Muscle of arm (tissue), 12 donors: ENCODE results near the gene SFXN1. TPM values are rescaled to one million over a fixed set of nuclear protein-coding genes. Genes with fewer than 3 reads are reported as not detected.

Source experiments
- DNase-seq: peaks from one replicate; pipeline ENCODE4 v3.0.0-alpha.2; 2013
- polyA plus RNA-seq, 12 donors: library from polyadenylated mRNA; unstranded; fragments of 120-200 nt; gene quantifications; one replicate each; pipeline ENCODE4 v1.2.1, GENCODE V29; 2013; ENCODE audit not compliant: insufficient read length in 12 of 12

The SFXN1 gene
- polyA plus RNA-seq, 12 donors: 18.0 to 33.7 (median 21.4) TPM; not detected in 1

DNA sequence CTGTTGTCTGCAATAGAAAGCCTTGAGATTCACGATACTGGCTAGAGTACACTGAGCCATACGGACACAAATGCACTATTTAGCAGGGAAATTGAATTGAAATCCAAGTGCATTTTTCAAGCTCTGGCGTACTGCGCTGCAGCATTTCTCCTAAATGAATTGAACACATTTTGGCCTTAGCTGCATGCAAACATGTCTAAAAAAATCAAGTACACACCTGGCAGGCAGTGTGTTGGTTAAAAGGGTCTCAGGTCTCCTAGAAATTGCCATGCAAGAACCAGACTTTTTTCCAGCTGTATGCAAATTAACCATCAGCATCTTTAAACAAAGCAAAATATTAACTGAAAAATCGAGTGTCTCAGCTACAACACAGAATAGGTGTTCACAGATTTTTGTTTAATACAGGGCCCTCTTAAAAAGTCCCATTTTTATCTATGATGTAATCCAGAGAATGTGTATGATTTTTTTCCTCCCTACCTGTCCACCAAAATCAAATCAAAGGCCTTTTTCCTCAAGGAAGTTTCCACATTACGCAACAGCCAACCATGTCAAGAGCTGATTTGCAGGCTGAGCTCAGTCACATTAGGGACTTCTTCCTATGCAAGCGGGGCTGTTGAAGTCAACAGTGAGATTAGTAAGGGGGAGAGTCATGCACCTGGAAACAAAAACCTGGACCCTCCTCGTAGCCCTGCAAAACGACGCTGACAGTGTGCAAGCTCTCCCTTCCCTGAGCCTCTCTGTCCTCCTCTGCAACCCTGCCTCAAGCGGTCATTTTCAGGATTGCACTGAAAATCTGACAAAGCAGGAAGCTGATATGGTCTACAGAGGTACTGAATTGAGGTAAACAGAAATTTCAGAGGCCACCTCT lies 14.1 kb upstream of the SFXN1 start:
- no peak for DNase-seq

DNA sequence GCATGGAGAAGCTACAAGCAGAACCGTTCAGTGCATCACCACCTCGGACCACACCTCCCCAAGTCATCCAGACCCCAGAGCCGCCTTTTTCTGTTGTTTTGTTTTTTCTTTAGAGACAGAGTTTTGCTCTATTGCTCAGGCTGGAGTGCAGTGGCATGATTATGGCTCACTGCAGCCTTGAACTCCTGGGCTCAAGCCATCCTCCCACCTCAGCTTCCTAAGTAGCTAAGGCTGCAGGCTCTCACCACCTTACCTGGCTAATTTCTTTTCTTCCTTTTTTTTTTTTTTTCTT lies 13.5 kb upstream of the SFXN1 start:
- DNase-seq: no peak

DNA sequence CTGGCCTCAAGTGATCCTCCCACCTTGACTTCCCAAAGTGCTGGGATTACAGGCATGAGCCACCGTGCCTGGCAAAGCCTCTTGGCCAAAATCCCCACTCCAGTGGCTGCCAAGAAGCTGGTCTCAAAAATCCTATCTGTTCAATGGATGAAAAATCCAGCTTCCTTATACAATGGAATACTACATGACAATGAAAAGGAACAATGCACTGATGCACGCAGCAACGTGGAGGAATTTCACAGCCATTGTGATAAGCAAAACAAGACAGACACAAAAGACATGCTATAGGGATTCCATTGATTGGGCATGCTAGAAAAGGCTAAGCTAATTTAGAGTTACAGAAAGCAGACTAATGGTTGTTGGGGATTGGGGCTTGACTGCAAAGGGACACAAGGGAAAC lies 13.1 kb upstream of the SFXN1 start:
- DNase-seq: no peak

DNA sequence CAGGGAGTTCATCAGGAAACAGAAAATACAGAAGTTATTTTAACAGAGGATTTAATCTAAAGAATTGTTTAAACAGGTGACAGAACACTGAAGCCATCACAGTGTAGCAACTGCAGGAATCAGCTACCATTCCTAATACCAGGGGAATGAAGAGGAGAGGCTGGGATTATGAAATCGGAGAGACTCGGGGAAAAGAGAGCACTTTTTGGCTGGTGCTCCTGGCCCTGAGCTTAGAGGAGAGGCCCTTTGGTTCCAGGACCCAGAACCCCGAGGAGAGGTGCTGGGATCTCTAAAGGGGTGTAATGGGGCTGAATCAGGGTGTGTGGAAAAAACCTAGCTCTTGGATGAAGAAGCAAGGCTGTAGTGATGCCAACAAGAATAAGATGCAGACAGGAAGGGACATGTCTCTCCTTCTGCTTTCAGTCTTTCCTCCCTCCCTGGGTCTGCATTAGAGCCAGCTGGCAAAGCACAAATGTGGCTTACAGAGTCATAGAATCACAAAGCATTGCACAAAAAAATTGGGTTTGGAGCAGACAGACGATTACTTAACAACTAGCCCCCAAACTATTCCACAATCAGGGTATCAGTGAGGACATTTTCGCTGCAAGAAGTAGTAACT lies 11.6 kb upstream of the SFXN1 start:
- DNase-seq: peak; percentile 60

DNA sequence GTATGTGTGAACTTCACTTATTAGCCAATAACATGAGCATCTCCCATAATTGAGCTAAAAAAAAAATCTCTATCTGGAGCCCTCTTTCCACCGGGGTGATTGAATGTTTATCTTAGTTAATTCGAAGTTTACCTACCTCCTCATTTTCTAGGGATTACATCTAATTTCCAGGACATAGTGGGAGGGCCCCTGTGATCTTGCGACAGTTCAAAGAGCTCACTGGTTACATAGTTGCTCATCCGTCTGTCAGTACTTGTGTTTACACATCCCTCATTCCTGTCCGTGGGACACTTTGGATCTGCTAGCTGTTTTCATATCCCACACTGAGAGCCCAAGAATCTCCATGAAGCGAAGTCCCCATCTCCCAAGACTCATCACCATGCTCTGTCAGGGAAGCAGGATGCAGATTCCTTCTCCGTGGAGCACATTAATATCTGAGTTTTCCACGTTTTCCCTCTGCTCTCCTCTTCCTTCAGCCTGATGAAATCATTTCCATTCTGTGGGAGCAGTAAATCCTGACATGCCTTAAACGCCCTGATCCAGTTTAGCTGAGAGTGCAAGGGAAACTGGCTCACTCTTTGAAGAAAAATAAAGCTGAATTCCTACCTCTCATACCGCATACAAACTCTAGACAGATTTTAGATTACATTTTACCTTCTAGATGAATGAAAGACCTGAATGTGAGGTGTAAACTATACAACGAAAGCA lies 10.2 kb upstream of the SFXN1 start:
- DNase-seq: no peak

DNA sequence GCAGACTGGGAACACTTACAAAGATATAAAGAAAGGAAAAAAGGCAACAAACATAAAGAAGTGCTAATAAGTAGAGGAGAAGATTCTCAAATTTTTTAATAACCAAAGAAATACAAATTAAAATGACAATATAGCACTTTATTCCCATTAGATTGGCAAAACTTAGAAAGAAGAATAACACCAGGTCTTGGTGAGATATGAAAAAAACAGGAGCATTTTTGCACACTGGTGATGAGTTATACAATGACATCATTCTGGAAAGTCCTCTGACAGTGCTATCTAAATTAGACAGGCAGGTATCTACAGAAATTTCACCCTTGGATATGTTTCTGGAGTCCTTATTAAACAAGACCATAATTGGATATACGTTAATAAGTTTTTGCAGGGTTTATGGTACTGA lies 9.5 kb upstream of the SFXN1 start:
- no peak for DNase-seq

DNA sequence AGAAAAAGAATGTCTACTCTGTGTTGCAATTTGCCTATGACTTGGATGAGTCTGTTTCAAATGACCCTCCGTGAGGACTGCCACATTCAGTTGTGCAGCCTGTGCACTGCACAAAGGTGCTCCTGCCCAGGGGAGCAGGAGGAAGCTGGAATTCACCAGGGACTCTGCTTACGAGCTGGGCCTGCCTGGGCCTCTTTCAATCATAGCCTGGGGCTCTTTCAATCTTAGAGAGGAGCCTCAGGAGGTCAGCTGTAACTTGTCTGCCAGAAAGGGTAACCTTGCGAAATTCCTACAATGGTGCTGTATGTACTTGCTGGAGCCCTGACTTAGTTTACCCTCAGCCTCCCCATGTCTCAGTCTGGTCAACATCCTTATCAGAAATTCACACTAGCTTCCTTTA lies 8.4 kb upstream of the SFXN1 start:
- DNase-seq: no peak

DNA sequence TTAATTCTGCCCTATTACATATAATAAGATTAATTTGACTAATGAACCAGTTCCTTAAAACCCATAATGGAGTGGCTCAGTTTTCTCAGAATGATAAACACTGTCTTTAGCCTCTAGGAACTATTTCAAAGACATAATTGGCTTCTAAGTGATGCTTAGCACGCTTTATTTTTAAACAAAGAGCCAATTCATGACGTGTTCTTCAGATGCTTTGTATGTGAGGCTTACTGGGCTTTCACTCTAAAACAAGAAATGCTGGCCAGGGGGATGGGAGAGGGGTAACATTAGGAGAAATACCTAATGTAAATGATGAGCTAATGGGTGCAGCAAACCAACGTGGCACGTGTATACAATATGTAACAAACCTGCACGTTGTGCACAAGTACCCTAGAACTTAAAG lies 7.6 kb upstream of the SFXN1 start:
- DNase-seq: no peak

DNA sequence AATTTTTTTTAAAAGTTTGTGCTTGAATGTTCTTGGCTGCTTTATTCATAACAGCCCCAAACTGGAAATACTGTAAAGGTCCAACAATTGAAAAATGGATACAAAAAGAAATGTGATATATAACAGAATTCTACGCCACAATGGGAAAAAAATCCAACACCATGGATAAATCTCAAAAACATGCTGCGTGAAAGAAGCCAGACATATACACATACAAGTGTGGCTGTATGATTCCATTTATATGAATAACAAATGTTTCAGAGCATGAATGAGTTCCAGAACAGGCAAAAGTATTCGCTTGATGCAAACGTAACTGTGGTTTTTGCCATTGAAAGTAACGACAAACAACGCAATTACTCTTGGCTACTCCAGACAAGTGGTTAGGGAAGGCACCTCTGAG lies 7.2 kb upstream of the SFXN1 start:
- no peak for DNase-seq

DNA sequence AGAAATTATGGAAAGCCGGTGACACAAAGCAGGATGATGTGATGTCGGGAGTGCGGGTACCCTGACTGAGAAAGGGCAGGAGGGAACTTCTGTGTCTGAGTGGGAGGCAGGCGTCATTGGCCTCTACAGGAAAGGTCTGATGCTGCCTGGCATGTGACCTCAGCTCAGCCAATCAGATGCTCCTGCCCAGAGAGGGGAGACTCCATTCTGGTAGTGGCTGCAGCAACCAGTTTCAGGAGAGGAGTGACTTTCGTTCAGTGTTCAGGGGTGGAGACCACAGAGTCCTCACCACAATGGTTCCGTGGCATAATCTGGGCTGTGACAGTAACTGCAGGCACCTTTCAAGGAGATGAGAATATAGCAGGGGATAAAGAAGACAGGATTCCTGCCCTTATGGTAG lies 6.7 kb upstream of the SFXN1 start:
- no peak for DNase-seq

DNA sequence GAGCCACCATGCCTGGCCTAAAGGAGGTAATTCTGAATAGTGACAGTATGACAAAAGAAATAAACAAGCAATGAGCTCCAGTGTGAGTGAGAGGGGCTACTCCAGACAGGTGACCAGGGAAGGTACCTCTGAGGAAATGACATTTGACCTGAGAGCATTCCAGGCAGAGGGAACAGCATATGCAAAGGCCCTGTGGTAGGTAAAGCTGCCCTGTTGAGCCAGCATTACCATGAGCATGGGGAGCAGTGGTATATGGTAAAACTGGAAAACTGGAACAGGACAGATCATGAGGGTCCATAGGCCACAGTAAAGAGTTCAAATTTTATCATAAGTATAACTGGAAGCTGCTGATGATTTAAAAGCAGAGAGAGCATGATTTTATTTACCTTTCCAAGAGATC lies 6.0 kb upstream of the SFXN1 start:
- no peak for DNase-seq

DNA sequence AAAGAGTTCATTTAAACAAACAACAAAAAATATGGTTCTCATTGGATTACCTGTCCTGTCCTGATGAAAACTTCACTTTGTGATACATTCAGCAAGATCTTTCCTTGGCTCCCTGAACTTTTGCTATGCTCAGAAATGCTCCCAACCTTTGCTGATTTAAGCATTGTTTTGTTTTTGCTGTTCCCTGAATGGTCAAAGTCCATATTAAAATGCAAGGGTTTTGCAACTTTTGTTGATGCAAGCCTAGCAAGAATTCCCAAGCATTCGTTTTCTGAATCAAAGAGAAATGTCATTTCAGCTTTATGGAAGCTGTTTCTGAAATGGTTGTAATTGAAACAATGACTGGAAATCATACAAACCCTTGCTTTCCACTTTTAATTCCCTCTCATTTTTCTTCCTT lies 3.1 kb upstream of the SFXN1 start:
- no peak for DNase-seq

DNA sequence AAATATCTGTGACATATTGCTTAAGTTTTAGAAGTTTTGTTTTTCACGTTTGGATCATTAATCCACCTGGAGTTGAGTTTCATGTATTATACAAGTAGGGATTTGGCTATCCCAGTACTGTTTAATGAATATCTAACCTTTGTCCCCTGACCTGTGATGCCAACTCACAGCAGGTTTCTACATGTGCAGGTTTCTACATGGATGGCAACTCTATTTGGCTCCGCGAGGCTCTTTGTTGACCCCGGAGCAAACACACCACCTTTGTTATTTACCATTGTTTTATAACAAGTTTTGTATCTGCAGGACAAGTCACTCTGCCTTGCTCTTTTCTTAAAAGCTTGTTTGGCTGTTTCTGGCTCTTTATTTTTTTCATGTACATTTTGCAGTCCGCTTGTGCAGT lies 920 bp upstream of the SFXN1 start:
- DNase-seq: no peak

DNA sequence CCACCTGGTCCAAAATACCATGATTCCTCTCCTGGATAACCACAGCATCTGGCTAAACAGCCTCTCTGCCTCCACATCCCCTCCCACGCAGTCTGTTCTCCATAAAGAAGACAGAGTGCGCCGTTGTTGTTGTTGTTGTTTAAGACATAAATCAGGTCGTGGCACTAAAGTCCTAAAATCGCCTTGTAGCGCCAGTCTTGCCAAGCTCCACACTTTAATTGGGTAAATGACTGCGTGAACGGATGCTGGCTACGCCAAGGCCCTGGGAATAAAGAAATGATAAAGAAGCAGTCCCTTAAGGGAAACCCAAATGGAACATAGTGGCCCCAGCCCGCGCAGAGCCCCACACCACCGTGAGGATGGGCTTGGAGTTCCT lies 364 bp upstream of the SFXN1 start:
- no peak for DNase-seq

DNA sequence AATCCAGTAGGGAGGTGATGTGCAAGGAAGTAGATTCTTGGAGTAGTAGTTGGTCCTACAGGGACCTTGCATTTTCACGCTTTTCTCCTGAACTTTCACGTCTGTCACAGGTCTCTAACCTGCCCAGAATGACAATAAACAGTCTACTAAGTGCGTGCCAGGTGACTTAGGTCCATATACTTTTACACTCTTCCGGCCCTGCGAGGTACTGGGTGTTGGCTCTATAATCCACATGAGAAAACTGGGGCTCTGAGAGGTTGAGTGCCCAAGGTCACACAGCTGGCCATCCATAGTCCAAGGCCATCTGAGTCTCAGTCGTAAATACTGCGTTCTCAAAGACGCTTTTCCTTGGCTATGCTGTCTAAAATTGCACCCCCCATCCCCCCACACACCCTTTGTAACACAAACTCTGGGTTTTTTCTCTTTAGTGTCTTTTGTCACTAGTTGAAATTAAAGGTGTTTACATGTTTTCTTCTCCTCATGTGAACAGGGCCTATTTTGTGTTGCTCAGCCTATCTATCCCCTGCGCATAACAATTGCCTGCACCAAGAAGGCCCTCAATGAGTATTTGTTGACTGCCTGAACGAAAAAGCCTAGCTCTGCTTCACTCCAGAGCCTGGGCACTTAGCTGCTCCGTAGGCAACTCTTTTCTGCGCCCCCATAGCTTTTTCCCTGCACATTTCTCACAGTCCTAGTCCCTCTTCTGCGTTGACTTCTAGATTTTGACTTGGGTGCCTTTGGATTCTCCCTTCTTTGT lies 943 bp downstream of the SFXN1 start:
- DNase-seq: no peak

DNA sequence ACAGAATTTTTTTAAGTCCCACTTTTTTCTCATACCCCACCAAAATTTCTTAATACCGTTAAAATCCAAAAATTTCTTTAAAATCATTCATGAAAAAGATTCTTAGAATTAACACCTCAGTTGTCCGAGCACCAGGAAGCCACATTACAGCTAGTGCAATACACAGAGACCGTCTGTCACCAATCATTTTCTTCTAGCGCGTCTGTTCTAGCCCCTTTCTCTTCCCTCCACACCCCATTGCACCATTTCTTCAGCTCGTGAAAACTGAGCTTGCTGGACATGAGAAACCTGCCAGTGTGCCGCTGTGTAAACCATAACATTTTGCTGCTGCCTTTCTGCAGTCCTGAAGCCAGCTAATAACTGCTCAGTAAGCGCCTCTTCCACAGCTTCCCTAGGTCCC lies 5.0 kb downstream of the SFXN1 start:
- no peak for DNase-seq

DNA sequence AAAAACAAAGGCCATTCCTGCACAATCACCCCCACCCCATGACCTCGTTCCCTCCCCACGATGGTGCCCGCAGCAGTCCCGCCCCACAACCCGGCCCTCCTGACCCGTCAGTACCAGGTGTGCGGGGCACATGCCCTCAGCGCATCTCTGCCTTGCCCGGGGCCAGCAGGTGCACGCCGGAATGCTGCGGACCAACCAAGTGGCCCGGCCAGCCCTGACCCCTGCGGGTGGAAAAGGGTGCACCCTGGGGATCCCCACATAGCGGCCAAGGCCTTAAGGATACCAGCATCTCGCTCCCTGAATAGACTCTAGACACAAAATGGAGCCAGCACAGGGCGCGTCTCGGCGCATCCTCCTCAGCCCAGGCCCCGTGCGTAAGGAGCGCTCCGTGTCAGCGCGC lies 6.0 kb downstream of the SFXN1 start:
- no peak for DNase-seq

DNA sequence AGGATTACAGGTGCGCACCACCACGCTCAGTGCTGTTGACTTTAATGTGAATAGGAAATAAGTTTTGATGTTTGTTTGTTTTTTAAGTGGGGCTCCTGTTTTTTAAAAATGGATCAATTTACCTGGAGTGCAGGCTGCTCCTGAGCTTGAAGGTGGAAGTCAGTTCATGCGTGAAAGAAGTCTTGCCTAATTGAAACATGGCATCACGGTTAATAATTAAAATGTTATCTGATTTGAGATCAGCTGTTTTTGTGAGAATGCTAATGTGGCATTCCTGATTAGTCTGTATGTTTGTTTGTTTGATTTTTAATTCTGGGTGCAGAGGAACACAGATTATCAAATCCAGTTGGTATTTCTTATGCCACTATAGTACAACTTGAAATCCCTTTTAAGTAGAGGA lies 6.5 kb downstream of the SFXN1 start:
- DNase-seq: no peak

DNA sequence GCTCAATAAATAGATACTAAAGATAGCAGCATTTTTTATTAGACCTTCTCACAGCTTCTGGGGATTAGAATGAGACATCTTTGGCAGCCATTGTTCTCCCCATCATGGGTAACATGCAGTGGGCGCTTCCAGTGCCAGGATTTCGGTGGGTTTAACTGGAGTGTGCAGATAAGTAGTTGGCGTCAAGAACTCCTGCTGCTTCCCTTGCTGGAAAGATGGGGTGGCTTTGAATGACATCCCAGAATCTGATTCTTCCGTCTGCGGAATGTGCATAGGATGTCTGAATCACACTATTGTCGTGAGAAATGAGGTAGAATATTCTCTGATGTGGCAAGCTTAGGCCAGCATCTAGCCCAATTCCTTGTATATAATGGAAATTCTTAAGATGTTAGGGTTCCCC lies 7.3 kb downstream of the SFXN1 start:
- no peak for DNase-seq

DNA sequence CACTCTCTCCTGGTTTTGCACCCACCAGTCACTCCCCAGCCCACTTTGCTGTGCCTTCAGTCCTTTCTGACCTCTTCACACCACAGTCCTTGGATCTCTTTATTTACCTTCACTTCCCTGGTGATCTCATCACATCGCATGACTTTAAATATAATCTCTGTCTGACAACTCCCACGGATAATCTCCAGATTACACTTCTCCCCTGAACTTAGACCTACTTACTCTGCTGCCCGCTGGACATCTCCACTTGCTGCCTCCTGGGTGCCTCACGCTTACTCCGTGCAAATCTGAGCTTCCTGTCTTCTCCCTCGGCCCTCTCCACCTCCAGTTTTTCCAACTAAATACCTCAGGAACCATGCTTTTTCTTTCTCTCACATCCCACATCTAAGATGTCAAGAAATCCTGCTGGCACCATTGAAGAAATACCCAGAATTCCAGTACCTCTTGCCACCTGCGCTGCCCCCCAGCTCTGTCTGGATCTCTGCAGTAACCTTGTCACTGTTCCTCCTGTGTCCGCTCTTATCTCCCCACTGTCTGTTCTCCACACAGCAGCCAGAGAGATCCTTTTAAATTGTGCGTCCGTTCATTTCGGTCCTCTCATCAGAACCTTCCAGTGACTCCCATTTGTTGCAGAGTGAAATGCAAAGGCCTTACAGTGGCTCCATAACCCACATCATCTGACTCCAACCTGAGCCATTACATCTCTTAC lies 9.3 kb downstream of the SFXN1 start:
- no peak for DNase-seq

DNA sequence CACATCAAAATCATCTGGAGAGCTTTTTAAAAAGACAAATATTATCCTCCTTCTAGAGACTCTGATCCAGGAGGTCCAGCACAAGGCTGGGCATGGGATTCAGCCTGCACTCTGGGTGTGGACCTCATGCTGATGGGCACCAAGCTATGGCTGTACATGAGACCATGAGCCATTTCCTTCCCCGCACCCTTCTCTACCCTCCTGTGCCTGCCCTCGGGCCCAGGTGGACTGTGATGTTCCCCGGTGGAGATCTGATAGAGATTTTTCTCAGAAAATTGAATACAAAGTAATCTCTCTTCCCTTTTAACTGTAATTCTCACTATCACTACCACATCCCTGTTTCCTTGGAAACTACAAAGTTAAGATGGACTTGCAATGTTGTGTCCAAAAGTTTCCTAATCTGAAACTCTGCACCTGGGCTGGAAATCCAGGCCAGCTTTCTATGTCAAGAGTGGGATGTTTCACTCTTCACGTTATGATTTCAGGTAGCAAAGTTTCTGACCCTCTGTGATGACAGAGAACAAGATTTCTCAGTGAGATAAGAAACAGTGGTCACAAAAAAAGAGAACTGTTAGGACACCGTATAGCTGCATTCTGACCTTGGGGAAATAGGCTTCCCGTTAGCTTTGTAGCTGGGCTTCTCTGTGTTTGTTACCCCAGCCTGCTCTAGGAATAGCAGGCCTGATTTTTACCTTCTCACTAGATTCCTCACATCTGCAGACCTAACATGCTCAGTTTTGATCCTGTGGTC lies 11.5 kb downstream of the SFXN1 start:
- no peak for DNase-seq
